HG03442 (cell line): ENCODE measurements around the gene DDX6.
A peak's percentile ranks its signal among the peaks of the same experiment; 100 is the strongest.
"Not testable (repeated sequence)": the region's sequence is repeated elsewhere in the genome, so short reads cannot be mapped to it uniquely, and the experiment has no call there.

ENCODE experiments used
- ATAC-seq: cut with Tn5 transposase; IDR thresholded peaks from one replicate; pipeline ENCODE4 v1.9.1; 2021; ENCODE audit warnings: mild to moderate bottlenecking, moderate library complexity; ENCODE audit not compliant: unreplicated experiment

DDX6 gene, protein sequence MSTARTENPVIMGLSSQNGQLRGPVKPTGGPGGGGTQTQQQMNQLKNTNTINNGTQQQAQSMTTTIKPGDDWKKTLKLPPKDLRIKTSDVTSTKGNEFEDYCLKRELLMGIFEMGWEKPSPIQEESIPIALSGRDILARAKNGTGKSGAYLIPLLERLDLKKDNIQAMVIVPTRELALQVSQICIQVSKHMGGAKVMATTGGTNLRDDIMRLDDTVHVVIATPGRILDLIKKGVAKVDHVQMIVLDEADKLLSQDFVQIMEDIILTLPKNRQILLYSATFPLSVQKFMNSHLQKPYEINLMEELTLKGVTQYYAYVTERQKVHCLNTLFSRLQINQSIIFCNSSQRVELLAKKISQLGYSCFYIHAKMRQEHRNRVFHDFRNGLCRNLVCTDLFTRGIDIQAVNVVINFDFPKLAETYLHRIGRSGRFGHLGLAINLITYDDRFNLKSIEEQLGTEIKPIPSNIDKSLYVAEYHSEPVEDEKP

DNA sequence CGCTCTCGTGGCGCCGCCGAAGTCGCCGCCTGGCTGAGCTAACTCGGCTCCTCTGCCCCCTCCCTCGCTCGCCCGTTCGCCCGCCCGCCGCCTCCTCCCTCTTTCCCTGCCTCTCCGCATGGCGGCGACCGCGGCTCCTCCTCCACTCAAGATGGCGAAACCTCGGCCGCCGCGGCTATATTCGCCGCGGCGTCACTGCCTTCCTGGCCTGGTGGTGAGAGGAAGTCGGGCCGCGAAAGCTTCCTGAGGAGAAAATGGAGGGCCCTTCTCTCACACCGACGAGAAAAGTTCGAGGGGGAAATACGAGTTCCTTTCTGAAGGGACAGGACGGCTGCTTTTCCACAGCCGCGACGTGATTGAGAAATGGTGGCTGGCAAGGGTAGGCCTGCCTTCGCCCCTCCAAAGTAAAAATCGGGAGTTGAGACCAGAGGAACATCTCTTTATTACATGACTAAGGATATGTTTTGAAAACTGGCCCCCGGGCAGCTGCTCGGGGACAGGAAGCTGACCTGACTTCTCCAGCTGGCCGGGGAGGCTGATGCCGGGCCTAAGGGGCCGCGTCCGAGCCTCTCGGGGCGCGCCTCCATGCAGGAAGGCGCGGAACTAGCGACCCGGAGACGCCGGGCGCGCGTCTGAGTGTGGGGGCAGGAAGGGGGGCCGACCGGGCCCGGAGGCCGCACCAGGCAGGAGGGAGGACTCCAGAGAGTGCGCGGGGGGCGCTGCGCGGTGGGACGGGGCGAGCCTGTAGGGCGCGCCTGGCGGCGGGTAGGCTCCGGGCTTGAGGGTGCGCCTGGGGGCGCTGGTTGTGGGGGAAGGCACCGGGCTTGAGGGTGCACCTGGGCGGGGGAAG, at the start of gene DDX6:
Gene DDX6 (minus strand): TSS at position 54 of the 850 bp plus-strand sequence. CDS start 4,913 bp downstream, outside the sequence.
- peak; percentile 37 for ATAC-seq

DNA sequence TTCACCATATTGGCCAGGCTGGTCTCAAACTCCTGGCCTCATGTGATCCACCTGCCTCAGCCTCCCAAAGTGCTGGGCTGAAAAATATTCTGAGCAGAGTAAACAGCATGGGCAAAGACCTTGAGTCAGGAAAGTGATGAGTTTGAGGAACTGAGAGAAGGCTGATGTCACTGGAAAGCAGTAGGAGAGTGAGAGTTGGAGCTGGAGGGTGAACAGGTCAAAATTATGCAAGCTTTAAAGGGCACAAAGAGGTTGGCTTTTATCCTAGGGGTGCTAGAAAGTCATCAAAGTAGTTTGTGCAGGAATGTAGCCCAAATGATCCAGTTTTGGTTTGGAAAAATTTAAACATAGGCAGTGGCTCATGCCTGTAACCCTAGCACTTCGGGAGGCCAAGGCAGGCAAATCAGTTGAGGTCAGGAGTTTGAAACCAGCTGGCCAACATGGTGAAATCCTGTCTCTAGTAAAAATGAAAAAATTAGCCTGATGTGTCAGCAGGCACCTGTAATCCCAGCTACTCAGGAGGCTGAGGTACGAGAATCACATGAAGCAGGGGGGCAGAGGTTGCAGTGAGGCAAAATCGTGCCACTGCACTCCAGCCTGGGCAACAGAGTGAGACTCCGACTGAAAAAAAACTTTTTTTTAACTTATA, 48.1 kb upstream of the DDX6 start:
- ATAC-seq = peak; percentile 62

DNA sequence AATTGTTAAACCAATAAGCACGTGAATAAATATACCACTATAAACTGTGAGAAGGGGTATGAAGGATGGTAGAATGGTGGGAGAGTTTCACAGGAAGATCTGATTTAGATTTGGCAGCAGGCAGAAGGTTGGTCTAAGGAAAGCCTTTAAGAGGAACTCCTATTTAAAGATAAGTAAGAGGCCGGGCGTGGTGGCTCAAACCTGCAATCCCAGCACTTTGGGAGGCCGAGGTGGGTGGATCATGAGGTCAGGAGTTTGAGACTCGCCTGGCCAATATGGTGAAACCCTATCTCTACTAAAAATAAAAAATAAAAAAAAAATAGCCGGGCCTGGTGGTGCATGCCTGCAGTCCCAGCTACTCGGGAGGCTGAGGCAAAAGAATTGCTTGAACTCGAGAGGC, 46.9 kb upstream of the DDX6 start:
- ATAC-seq = no peak

DNA sequence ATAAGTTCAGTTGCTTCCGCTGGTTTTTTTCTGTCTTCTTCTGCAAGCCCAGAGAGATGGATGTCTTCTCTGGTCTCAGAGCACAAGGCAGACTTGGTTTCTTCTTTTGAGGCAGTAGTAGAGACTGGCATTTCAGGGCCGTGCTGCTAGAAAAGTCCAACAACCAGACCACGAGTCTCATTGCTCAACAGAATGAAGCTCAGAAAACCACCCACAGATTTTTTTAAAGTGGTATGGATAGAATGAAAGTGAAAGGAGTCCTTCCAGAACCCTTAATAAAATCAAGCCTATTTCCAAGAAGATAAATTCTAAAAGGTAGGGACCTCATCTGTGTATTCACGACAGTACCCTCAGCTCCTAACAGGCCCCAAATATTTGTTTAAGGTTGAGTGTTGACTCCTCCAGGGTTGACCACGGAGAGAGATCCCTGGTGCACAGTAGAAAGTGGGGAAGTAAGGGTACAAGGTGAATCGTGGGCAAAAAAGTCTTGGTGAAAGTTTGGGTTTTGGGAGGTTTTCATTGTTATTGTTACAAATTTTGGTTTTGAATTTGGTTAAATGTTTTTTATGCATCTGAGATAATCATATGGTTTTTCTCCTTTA, 43.6 kb upstream of the DDX6 start:
- ATAC-seq = no peak

DNA sequence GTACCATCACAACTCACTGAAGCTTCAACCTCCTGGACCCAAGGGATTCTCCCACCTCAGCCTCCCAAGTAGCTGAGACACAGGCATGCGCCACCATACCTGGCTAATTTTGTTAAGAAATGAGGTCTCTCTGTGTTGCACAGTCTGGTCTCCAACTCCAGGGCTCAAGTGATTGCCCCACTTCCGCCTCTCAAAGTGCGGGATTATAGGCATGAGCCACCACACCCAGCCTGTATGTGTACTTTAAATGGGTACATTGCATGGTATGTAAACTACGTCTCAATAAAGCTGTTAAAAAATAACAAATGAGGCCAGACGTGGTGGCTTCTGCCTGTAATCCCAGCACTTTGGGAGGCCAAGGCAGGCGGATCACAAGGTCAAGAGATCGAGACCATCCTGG, 36.2 kb upstream of the DDX6 start:
- ATAC-seq = no peak

DNA sequence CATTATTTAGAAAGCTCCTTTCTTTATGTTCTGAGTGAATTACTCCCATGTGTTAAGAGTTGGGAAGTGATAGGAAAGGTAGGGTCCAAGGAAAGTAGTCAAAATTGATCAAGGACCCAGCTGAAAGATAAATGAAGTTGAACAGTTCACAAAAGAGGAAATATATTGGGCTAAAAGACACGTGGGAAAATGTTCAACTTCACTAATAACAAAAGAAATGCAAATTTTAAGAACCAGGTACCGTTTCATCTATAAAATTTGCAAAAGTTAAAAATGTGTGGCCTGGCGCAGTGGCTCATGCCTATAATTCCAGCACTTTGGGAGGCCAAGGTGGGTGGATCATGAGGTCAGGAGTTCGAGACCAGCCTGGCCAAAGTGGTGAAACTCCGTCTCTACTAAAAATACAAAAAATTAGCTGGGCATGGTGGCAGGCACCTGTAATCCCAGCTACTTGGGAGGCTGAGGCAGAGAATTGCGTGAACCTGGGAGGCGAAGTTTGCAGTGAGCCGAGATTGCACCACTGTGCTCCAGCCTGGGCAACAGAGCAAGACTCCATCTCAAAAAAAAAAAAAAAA, 32.1 kb upstream of the DDX6 start:
- ATAC-seq = not testable (repeated sequence)

DNA sequence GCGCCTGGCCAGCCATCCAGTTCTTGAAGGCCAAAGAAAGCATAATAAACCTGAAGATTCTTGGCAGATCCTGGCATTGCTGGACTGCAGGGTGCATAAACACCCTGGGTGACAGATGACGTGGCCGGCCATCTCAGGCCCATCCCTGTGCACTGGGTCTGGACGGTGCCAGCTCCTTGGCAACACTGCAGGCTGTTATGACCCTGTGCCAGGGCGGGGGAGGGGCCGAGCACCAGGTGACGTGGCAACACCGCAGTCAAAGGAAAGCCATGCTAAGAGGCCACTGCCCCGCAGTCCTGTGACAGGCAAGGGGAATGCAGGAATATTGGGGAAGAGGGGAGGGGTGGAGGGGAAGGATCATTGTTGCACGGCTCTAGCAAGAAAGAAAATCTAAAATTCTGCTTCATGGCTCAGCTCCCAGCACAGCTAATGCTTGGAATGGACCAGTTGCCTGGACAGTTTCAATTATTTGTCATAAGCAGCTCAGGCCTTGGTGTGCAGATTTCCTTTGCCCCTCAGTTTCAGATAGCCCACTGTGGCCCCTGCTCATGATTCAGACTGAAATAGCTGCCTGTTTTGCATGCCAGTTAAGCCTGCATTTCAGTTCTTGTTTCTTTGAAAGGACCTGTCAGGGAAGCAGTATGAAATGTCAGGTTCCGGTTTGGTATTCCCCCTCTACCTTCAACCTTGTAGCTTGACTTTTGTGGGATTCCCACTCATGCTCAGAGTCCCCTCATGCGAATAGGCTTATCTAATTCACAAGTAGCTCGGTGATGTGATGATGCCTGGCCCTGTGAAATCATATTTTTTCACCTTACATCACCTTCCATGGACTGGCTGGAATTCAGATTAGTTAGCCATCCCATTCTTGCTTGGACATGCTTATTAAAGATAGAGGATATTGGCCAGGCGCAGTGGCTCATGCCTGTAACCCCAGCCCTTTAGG, 29.7 kb upstream of the DDX6 start:
- peak; percentile 81 for ATAC-seq

DNA sequence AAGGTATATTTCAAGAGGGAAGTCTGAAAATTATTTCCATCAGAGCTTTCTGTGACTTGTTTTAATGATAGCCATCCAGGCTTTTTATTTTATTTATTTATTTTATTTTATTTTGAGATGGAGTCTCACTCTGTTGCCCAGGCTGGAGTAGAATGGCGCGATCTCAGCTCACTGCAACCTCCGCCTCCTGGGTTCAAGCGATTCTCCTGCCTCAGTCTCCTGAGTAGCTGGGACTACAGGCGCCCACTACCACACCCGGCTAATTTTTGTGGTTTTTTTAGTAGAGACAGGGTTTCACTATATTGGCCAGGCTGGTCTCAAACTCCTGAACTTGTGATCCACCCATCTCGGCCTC, 29.0 kb upstream of the DDX6 start:
- not testable (repeated sequence) for ATAC-seq

DNA sequence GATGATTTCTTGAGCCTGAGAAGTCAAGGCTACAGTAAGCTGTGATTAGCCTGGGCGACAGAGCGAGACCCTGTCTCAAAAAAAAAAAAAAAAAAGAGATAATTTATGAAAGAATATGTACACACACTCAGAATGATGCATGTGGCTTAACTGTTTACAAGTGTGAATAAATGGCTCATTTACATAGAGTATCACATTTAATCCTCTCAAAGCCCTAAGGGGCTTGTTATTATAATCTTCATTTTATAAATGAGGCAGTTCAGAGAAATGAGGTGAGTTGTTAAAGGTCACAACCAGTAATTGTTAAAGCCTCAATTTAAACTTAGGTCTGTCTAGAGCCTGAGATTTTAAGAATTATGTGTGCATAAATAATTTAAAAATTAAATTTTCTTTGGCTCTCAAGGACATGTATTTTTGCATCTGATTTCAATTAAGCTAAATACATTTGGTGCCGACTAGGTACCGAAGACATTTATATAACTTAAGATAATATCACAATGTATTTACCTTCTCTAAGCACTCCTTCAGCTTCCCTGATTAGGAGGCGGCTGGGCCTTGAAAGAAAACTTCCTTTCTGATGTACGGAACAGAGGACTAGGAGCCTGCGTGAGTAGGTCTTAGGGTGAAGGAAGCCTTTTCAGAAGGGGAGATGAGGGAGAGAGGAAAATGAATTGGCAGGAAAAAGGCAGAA, 28.5 kb upstream of the DDX6 start:
- no peak for ATAC-seq

DNA sequence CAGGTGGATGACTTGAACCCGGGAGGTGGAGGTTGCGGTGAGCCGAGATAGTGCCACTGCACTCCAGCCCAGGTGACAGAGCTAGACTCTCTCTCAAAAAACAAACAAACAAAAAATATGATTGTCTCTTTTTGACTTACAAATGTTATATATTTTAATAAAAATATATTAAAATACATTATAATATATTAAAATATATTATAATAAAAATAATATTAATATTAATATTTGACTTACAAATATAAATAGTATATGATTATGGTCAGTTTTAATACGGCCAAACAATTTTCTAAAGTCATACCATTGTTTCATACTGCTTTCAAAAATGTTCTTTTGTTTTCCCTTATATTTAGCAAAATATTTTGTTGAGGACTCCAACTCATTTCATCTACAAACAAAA, 27.2 kb upstream of the DDX6 start:
- ATAC-seq = no peak

DNA sequence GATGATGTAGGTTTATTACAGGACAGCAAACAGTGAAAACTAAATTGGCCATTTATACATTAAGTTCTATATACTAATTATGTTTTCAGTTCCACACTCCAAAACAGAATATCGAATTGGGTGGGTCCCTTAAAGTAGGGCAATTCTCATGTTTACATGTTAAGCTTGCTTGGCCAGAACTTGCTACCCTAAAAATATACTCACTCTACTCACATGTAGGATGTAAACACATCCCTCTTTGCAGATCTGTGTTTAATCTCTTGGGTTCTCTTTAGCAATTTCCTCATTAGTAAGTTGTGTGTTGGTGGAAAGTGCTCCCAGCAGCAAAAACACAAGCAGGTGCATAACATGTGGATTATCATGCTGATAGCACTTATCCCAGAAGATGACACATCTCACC, 22.6 kb upstream of the DDX6 start:
- ATAC-seq = no peak

DNA sequence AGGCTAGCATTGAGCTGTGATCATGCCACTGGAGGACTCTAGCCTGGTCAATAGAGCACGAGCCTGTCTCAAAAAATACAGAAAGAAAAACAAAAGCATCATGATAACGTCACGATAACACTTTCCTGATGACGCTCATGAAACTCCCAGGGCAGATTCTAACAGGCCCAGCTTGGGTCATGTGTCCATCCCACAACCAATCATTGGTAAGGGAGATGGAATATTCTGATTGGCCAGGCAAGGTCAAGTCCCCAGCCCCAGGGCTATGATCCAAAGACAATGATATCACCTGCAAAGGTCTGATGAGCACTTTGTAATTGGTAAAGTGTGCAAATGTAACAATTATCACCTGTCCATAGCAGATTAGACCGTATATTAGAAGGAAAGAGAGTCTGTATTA, 21.5 kb upstream of the DDX6 start:
- ATAC-seq = no peak

DNA sequence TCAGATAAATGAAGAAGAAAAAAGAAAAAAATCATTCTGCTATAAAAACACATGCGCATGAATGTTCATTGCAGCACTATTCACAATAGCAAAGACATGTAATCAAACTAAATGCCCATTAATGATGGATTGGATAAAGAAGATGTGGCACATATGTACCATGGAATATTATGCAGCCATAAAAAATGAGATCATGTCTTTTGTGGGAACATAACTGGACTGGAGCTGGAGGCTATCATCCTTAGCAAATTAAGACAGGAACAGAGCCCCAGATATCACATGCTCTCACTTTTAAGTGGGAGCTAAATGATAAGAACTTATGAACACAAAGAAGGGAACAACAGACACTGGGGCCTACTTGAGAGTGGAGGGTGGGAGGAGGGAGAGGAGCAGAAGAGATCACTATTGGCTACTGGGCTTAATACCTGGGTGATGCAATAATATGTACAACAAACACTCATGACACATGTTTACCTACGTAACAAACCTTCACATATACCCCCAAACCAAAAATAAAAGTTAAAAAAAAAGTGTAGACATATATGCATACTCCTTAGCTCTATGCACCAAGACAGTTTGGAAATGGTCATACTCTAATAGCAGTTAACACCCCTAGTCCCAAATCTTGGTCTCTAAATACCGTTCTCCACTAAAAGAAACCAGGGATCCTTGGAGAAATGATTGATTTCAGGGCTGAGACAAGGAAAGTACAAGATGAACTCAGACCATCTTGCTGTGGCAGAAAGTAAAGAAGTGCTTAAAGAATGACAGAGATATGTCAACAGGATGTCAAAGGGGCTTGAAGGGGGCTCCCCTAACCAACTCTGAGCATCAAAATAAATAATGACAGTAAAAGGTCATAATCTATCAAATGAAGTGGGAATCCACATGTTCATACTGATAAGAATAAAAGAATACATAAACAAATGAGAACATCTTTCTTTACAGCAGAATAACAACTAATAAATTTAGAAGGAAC, 17.1 kb upstream of the DDX6 start:
- no peak for ATAC-seq

DNA sequence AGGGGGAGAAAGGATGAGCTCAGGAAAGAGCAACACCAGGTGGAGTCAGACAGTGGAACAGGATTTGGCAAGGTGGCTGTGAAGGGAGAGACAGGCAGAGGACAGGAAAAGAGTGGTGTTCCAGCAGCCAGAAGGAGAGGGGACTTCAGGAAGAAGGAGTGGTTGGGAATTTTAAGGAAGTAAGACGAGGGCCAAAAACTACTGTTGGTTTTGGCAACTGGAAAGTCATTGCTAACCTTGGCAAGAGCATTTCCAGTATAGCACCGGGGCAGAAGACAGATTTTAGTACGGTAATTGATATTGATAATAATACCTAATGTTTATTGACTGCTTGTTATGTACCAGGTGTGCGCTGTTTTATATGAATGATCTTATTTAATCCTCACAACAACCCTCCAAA, 15.4 kb upstream of the DDX6 start:
- no peak for ATAC-seq

DNA sequence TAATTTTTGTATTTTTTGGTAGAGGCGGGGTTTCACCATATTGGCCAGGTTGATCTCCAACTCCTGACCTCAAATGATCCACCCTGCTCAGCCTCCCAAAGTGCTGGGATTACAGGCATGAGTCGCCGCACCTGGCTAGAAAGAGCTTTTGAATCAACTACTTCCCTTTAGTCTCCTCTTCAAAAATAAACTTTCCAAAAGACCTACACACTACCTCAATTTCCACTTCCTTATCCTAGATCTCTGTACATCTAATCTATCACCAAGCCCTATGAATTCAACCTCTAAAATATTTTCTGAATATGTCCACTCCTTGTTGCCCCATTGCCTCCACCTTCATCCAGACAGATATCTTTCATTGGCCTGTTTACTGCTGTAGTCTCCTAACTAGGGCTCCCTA, 13.1 kb upstream of the DDX6 start:
- no peak for ATAC-seq

DNA sequence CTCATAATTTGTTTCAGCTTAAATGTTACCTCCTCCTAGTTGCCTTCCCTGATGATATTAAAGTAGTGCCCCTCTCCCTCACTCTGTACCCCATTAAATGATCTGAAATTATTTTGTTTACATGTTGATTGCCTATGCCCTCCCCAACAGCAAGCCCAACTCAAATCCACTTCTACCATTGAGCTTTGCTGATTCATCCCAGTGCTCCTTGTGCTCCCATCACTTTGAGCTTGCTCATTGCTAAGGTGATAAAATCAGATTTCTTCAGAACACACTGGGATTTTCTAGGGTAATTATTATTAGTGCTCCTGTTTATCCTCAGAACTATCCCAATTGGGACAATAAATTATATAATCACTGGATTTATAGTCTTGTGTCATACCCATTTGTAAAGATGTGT, 8.4 kb upstream of the DDX6 start:
- no peak for ATAC-seq

DNA sequence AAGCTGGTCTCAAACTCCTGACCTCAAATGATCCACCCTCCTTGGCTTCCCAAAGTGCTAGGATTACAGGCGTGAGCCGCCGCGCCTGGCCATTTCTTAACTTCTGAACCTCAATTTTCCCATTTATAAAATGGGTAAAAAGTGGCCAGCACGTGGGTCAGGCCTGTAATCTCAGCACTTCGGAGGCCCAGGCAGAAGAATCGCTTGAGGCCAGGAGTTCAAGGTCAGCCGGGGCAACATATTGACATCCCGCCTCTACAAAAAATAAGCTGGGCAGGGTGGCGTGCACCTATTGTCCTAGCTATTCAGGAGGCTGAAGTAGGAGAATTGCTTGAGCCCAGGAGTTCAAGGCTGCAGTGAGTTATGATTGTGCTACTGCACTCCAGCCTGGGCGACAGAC, 6.5 kb upstream of the DDX6 start:
- no peak for ATAC-seq

DNA sequence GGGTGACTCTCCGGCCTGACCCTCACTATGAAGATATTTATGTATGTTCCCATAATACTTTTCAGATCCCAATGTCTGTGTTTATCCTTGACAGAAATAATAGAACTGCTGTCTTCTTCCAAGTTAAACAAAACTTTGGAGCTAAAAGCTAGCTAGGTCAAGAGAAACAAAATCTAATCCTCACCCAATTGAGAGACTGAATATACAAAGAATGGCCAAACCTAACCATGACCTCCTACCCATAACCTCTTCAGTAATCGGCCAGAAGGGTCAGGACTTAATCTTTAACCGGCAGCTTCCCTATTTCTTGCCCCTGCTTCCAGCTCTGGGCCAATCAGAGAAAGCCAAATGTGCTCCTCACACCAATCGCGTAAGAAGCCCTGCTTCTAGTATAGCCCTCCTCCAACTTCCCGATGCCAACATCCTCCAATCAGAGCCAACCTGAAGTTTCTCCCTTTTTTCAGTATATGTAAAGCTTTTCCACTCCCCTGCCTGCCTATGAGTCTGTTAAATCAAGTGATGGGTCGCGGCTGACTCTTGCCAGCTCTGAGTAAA, 1.7 kb upstream of the DDX6 start:
- peak; percentile 49 for ATAC-seq
